Astrocyte (in vitro differentiated cells and primary cell): ENCODE results near the gene SKIC2. TPM values are rescaled to one million over a fixed set of nuclear protein-coding genes. Genes with fewer than 3 reads are reported as not detected.

Source experiments
- DNase-seq: peaks from one replicate; pipeline ENCODE4 v3.0.0-alpha.2; 2010; ENCODE audit warnings: low read depth
- FAIRE-seq: peaks from 2 replicates; lab custom pipeline; 2011; peaks lifted over from hg19 to GRCh38; lab: Jason Lieb, UNC
- H2AFZ ChIP-seq: 2 replicates; pipeline ENCODE4 v1.6.0; 2012; ENCODE audit warnings: low read depth, low read length, inconsistent platforms
- H3K27ac ChIP-seq: 2 replicates; pipeline ENCODE4 v1.5.1; 2011; ENCODE audit warnings: low read depth, low read length, inconsistent platforms
- H3K27me3 ChIP-seq: 2 replicates; pipeline ENCODE4 v1.6.0; 2011; ENCODE audit warnings: low read length, inconsistent platforms; ENCODE audit not compliant: insufficient read depth
- H3K36me3 ChIP-seq: 2 replicates; pipeline ENCODE4 v1.5.1; 2011; ENCODE audit warnings: low read length, inconsistent platforms; ENCODE audit not compliant: insufficient read depth
- H3K4me1 ChIP-seq: 2 replicates; pipeline ENCODE4 v1.5.1; 2011; ENCODE audit warnings: low read length, inconsistent platforms; ENCODE audit not compliant: insufficient read depth
- H3K4me2 ChIP-seq: 2 replicates; pipeline ENCODE4 v1.6.0; 2012; ENCODE audit warnings: low read length, inconsistent platforms
- H3K4me3 ChIP-seq: 2 replicates; pipeline ENCODE4 v1.5.1; 2011; ENCODE audit warnings: low read depth, mild to moderate bottlenecking, low read length, inconsistent platforms; ENCODE audit not compliant: insufficient read depth
- H3K79me2 ChIP-seq: 2 replicates; pipeline ENCODE4 v1.6.0; 2012; ENCODE audit warnings: mild to moderate bottlenecking, low read length, inconsistent platforms; ENCODE audit not compliant: insufficient read depth
- H3K9ac ChIP-seq: 2 replicates; pipeline ENCODE4 v1.6.0; 2012; ENCODE audit warnings: mild to moderate bottlenecking, low read length, inconsistent platforms
- H3K9me3 ChIP-seq: 2 replicates; pipeline ENCODE4 v1.5.1; 2012; ENCODE audit warnings: low read depth, mild to moderate bottlenecking, low read length, inconsistent platforms; ENCODE audit not compliant: insufficient read depth
- H4K20me1 ChIP-seq: 2 replicates; pipeline ENCODE4 v1.6.0; 2012; ENCODE audit warnings: low read length, inconsistent platforms; ENCODE audit not compliant: insufficient read depth
- H3K27ac Mint-ChIP-seq: one replicate; pipeline ENCODE4 v1.8.0; 2021; ENCODE audit warnings: mild to moderate bottlenecking, mixed read lengths; ENCODE audit not compliant: unreplicated experiment
- H3K27me3 Mint-ChIP-seq: one replicate; pipeline ENCODE4 v1.8.0; 2021; ENCODE audit warnings: low read depth, mixed read lengths; ENCODE audit not compliant: unreplicated experiment
- H3K36me3 Mint-ChIP-seq: one replicate; pipeline ENCODE4 v1.8.0; 2021; ENCODE audit warnings: low read depth, mixed read lengths; ENCODE audit not compliant: unreplicated experiment
- H3K4me1 Mint-ChIP-seq: one replicate; pipeline ENCODE4 v1.8.0; 2021; ENCODE audit warnings: low read depth, mixed read lengths; ENCODE audit not compliant: unreplicated experiment
- H3K4me3 Mint-ChIP-seq: one replicate; pipeline ENCODE4 v1.8.0; 2021; ENCODE audit warnings: mild to moderate bottlenecking, moderate library complexity, mixed read lengths; ENCODE audit not compliant: unreplicated experiment
- H3K9me3 Mint-ChIP-seq: one replicate; pipeline ENCODE4 v1.8.0; 2021; ENCODE audit warnings: mild to moderate bottlenecking, mixed read lengths; ENCODE audit not compliant: unreplicated experiment
- CTCF ChIP-seq: IDR thresholded peaks from 2 replicates; pipeline ENCODE4 v1.5.1; 2011; ENCODE audit warnings: low read depth, mild to moderate bottlenecking, inconsistent platforms, low read length, moderate library complexity; ENCODE audit not compliant: insufficient read depth
- EZH2 ChIP-seq: IDR thresholded peaks from 2 replicates; pipeline ENCODE4 v1.6.1; 2012; ENCODE audit warnings: mild to moderate bottlenecking, low read length, inconsistent platforms; ENCODE audit not compliant: insufficient read depth
- total RNA-seq: library from RNA; stranded (reverse); gene quantifications from 2 replicates; pipeline ENCODE4 v1.2.1, GENCODE V29; 2021

Gene SKIC2
- total RNA-seq, 1 donor from 2014 or later = 79.1 TPM

DNA sequence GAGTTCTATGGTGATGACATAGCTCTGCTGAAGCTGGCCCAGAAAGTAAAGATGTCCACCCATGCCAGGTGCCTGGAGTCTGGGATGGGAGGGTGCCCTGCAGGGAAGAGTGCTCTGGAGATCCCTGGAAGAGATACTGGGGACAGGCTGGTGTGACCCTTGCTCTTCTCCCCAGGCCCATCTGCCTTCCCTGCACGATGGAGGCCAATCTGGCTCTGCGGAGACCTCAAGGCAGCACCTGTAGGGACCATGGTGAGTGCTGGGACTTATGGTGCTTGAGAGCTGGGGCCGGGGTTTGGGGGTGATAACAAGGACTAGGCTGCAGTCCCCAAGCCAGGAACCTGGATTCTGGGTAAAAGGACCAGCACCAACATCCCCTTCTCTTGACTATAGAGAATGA, 15.2 kb upstream of the SKIC2 start:
- peaks cover 13% of the 10 kb centered on the region for H3K4me1 Mint-ChIP-seq
- no peak for FAIRE-seq
- Histone ChIP-seq H3K36me3 (no peaks in the 10 kb centered on the region), H3K27ac (no peak overlapping the region), H3K27me3 (peaks cover 14% of the 10 kb centered on the region), H3K9me3 (no peaks in the 10 kb centered on the region), H4K20me1 (no peaks in the 10 kb centered on the region), H3K4me1 (peaks cover 7% of the 10 kb centered on the region), H3K79me2 (no peaks in the 10 kb centered on the region), H3K4me2 (no peak overlapping the region), H3K4me3 (no peak overlapping the region), H3K9ac (no peak overlapping the region), H2AFZ (no peak overlapping the region)
- peaks cover 52% of the 10 kb centered on the region for H3K27me3 Mint-ChIP-seq
- no peak overlapping the region for H3K4me3 Mint-ChIP-seq
- TF ChIP-seq CTCF (no peak), EZH2 (no peak)
- no peak for DNase-seq
- H3K27ac Mint-ChIP-seq = no peak overlapping the region
- peaks cover 4% of the 10 kb centered on the region for H3K36me3 Mint-ChIP-seq
- no peaks in the 10 kb centered on the region for H3K9me3 Mint-ChIP-seq

GRCh38 chr6:31945154-31945506, 13.8 kb upstream of the SKIC2 start:
- H3K9me3 Mint-ChIP-seq = no peaks in the 10 kb centered on the region
- Histone ChIP-seq H3K4me3 (no peak overlapping the region), H3K36me3 (no peaks in the 10 kb centered on the region), H3K4me2 (peak overlapping the region; percentile 78), H3K27me3 (peaks cover 11% of the 10 kb centered on the region), H3K27ac (no peak overlapping the region), H3K4me1 (peaks cover 7% of the 10 kb centered on the region), H3K9me3 (no peaks in the 10 kb centered on the region), H3K79me2 (no peaks in the 10 kb centered on the region), H3K9ac (no peak overlapping the region), H4K20me1 (no peaks in the 10 kb centered on the region), H2AFZ (no peak overlapping the region)
- no peak for DNase-seq
- peaks cover 4% of the 10 kb centered on the region for H3K36me3 Mint-ChIP-seq
- peaks cover 17% of the 10 kb centered on the region for H3K4me1 Mint-ChIP-seq
- FAIRE-seq = no peak
- peak overlapping the region; percentile 18 for H3K4me3 Mint-ChIP-seq
- TF ChIP-seq CTCF = no peak
- TF ChIP-seq EZH2 = no peak
- peaks cover 55% of the 10 kb centered on the region for H3K27me3 Mint-ChIP-seq
- no peak overlapping the region for H3K27ac Mint-ChIP-seq

- H3K36me3 Mint-ChIP-seq = peaks cover 4% of the 10 kb centered on the region
- H3K27me3 Mint-ChIP-seq = peaks cover 55% of the 10 kb centered on the region
- peak within 1 kb of the TSS; percentile 78 for H3K4me2 ChIP-seq
- no peak within 1 kb of the TSS for H3K27ac Mint-ChIP-seq
- H3K4me3 ChIP-seq = no peak within 1 kb of the TSS
- peak within 1 kb of the TSS; percentile 59 for H2AFZ ChIP-seq
- H3K79me2 ChIP-seq = no peaks in the 10 kb centered on the region
- H3K4me1 ChIP-seq = peaks cover 7% of the 10 kb centered on the region
- H3K4me3 Mint-ChIP-seq = peak within 1 kb of the TSS; percentile 67
- DNase-seq (peak; percentile 71), FAIRE-seq (no peak)
- H3K27ac ChIP-seq = peak within 1 kb of the TSS; percentile 37
- H3K9me3 ChIP-seq = no peaks in the 10 kb centered on the region
- H3K4me1 Mint-ChIP-seq = peaks cover 13% of the 10 kb centered on the region
- H3K27me3 ChIP-seq = peaks cover 11% of the 10 kb centered on the region
- no peak for TF ChIP-seq CTCF
- TF ChIP-seq EZH2 = no peak
- no peaks in the 10 kb centered on the region for H3K36me3 ChIP-seq
- H3K9ac ChIP-seq = no peak within 1 kb of the TSS
- H3K9me3 Mint-ChIP-seq = no peaks in the 10 kb centered on the region
- H4K20me1 ChIP-seq = no peaks in the 10 kb centered on the region
Measured at GRCh38 chr6:31945507-31946369, 13.2 kb upstream of the SKIC2 start, which contains the start of gene CFB. CFB (plus strand) TSS chr6:31946095; CDS start chr6:31946222, 127 bp downstream.
